HL-60/S4 treated with phorbol 12-myristate 13-acetate at 8.2 ng/mL for 4 days and 3 days (cell line): ENCODE results near the gene KRTAP10-9.
"Not testable (repeated sequence)": the region's sequence is repeated elsewhere in the genome, so short reads cannot be mapped to it uniquely, and the experiment has no call there.

Experiments
- in situ Hi-C: fragments of 300-500 bp; cut with MboI; formaldehyde crosslinking; loops from 2 replicates; pipeline ENCODE4 v1.15.0; 2022; ENCODE audit warnings: low sequenced_read_pairs

KRTAP10-9 gene

GRCh38 chr21:44594406-44594916 lies 32.4 kb upstream of the KRTAP10-9 start:
- in situ Hi-C loops, result no loop called here

DNA sequence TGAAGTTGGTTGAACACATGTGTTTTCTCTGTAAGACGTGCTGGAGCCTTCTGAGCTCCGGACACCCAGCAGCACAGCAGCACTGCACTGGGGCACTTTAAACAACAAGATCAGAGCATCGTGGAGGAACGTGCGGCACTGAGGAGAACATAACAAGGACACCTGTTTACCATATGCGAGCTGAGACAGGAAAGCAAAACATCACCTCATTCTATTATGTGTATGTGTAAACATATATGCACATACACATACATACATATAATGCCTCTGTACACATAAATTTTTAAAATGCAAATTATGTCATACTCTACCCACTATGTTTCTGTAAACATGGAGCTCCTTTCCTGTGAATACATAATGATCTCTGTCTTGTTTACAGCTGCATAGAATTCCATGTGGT lies 31.4 kb upstream of the KRTAP10-9 start:
- in situ Hi-C loops, result no loop called here

DNA sequence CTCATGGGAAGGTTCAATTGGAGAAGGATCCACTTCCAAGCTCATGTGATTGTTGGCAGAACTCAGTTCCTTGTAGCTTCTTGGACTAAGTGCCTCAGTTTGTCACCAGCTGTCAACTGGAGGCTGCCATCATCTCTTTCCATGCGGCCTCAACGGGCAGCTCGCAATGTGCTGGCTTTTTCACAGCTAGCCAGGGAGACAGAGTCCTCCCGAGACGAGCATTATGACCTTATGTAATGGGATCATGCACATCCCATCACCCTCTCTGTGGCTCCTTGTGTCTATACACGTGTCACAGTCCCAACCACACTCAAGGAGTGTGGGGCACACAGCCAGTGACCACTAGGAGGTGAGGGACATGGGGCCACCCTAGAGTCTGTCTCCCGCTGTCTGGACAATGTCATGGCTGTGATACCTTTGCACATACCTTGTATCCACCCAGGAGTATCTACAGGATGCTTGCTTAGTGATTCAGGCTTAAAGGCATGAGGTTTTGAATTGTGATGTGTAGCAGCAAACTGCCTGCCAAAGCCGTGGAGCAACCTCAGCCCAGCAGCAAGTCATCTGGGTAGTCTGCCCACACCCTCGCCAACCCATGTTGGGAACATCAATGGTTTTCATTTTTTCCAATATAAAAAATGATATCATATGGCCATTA lies 30.7 kb upstream of the KRTAP10-9 start:
- in situ Hi-C loops, result no loop called here

DNA sequence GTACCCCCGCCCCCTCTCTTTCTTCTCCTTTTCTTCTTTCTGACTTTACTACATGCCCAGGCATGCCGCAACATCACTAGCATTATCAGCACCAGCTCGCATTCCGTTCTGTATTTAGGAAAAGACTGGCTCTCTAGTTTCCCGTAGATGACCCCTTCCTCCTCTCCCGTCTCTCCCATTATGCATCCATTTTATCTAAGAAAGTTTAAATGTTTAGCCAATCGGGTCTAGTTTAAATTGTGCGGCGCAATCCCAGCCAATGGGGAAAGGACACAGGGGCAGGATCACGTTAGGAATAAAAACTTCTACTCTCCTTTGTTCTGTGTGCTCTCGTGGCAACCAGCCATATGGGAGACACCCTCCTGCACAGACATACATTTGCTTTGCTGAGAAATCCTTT lies 28.8 kb upstream of the KRTAP10-9 start:
- in situ Hi-C loops, result no loop called here

DNA sequence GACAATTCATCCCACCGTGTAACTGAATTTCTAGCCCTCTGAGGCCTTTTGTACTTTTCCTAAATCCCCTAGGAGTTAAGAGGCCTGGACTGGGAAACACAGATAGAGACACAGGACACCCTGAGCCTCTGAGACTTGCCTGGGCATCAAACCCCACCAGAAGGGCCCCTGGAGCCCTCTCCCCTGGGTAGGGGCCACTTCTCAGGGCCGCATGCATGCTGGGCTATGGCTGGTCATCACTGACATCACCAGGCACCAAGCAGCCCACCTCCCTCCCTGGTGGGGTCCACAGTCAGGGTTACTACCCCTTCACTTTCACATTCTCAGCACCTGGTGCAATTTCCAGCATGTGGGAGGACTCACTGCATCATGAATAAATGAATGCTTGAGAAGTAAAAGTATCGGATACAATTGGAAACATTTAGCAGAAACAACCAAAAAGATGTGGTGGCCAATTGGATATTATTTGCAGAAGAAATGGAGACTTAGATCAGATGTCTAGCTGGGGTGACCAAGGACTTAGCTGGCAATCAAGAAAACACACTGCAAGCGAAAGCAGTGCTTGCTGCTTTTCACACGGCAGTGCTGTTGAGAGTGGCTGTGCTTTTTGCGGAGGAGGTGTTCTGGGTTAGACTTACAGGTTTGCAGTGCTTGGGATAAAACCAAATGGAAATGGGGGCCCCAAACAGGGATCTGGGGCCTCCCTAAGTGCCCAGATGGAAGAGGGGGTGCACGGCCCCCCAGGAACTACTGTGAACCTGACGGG lies 27.4 kb upstream of the KRTAP10-9 start:
- in situ Hi-C loops, result no loop called here

DNA sequence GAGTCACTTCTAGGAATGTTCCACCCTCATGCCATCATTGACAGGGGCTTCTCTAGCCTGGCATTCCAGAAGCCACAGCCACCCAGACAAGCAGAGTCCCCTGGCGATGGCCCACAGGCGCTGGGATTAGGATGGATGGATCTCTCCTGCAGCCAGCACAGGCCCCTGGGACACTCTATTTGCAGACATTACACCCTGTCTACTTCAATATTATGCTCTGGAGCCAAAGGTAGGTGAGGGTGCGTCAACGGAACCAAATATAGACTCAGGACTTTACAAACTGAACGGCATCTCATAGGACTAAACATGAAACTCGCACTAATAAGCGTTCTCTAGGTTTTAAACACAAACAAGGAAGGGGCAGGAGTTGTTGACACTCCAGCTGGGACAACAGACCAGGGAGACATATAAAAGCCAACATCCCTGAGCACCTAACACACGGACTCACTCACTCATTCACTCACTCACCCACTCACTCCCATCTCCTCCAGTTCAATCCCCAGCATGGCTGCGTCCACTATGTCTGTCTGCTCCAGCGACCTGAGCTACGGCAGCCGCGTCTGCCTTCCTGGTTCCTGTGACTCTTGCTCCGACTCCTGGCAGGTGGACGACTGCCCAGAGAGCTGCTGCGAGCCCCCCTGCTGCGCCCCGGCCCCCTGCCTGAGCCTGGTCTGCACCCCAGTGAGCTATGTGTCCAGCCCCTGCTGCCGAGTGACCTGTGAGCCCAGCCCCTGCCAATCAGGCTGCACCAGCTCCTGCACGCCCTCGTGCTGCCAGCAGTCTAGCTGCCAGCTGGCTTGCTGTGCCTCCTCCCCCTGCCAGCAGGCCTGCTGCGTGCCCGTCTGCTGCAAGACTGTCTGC lies 26.5 kb upstream of the KRTAP10-9 start, which contains the start of gene KRTAP10-7:
Gene KRTAP10-7 (plus strand): TSS at position 480 of the 861 bp plus-strand sequence. CDS start 25 bp downstream, at position 505.
- in situ Hi-C loops, result not testable (repeated sequence)

- in situ Hi-C loops, result not testable (repeated sequence)
Measured at GRCh38 chr21:44601091-44601490, 25.8 kb upstream of the KRTAP10-9 start.

DNA sequence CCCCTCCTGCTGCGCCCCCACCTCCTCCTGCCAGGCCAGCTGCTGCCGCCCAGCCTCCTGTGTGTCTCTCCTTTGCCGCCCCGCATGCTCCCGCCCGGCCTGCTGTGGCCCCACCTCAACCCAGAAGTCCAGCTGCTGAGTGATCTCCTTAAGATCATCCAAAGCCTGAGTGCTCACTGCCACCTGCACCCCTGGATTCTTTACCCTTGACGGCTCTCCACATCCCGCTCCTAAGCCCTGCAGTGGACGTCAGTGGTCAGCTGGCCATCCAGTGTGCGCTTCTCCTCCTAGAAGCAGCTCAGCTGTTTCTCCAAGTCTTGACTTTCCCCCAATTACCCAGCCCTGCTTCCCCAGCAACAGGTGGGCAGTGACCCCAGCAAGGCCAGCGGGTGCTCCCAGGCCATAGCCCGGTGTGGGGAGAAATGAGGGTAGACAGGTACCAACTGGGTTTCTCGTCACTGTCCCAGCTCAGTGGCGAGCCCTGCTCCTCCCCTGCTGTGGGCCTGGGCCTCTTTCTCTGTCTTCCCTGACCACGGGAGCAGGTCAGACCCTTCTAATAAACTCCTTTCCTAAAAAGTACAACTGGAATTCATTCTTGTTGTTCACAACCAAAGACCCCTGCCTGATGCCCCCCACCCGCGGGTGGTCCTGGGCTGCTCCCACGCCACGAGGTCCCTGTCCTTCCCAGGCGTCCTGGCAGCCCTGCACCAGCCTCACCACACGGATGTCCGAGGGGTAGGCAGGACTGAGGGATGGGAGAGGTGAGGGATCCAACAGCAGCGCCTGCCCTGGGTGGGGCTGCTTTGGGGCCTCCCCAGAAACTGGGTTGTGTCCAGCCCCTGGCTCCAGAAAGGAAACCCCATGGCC lies 25.1 kb upstream of the KRTAP10-9 start:
- in situ Hi-C loops, result no loop called here

GRCh38 chr21:44602463-44602850 lies 24.4 kb upstream of the KRTAP10-9 start:
- in situ Hi-C loops, result no loop called here

DNA sequence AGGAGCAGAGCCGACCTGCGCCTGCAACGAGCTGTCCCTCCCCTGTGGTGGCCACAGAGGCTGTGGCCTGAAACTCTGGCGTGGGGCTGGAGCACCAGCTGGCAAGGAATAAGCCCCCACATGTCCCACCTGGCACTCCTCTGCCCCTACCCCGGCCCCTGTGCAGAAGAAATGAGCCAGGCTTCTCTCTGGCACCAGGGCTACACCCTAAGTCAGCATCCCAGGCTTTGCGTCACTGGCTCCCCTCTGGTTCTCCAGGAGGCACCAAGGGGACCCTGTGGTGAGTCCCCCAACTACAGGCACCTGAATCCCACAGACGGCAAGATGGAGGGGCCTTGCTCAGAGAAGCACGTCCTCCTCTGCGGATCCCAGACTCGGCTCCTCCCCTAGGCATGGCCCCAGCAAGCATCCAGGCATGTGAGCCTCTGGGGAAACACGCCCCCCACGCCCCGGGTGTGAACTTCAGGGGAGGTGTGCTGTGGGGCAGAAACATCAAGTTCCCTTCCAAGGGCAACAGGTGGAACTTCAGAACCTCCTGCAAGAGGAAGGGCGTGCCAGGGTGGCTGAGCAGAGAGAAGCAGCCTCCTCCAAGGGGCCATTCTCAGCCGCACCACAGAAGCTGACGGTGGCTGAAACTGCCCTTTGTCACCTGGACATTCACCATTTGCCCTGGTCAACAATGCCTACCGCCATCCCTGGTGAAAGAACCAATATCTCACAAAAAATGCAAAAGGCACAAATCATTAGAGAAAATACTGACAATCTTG lies 23.6 kb upstream of the KRTAP10-9 start:
- in situ Hi-C loops, result no loop called here

- in situ Hi-C loops, result no loop called here
Measured at GRCh38 chr21:44603911-44604310, 23.0 kb upstream of the KRTAP10-9 start.

GRCh38 chr21:44606495-44606894 lies 20.4 kb upstream of the KRTAP10-9 start:
- in situ Hi-C loops, result no loop called here

DNA sequence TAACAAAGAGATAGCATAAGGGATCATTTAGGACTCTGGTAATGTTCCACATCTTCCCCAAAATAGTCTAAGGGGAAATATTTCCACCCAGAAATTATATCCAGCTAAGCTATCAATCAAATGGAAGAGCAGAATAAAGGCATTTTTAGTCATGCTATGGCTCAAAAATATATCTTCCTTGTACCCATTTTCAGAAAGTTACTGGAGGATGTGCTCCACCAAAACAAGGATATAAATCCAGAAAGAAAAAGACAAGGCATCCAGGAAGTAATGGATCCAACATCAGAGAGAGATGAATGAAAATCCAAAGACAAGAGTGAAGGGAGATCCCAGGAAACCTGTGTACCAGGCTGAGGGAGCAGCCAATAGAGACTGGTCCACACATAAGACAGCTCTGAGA lies 17.7 kb upstream of the KRTAP10-9 start:
- in situ Hi-C loops, result no loop called here

DNA sequence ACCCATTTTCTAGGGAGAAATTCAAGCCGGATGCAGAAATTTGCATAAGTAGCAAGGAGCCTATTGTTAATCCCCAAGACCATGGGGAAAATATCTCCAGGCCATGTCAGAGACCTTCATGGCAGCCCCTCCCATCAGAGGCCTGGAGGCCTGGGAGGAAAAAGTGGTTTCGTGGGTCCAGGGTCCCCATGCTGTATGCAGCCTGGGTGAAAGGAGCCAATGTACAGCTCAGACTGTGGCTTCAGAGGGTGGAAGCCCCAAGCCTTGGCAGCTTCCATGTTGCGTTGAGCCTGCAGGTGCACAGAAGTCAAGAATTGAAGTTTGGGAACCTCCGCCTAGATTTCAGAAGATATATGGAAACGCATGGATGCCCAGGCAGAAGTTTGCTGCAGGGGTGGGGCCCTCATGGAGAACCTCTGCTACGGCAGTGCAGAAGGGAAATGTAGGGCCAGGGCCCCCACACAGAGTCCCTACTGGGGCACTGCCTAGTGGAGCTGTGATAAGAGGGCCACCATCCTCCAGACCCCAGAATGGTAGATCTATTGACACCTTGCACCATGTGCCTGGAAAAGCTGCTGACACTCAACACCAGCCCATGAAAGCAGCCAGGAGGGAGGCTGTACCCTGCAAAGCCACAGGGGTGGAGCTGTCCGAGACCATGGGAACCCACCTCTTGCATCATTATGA lies 16.6 kb upstream of the KRTAP10-9 start:
- in situ Hi-C loops, result not testable (repeated sequence)

DNA sequence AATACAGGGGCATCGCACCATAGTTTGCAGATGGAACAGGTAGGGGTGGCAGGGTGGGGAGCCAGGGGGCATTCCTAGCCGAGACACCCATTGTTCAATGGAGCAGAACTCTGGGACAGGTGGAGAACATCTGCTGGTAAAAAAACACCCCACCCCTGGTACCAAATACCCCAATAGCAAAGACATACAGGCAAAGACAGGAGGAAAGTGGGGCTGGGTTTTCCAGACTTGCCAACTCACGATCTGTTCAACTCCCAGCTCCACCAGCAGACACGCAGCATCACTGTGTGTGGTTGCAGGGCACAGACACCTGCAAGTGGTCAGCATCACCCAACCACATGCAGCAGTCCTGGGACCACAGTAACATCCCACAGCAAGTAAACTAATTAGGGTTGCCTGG lies 15.3 kb upstream of the KRTAP10-9 start:
- in situ Hi-C loops, result no loop called here

GRCh38 chr21:44612029-44612486 lies 14.8 kb upstream of the KRTAP10-9 start, which contains the start of gene KRTAP10-8:
Gene KRTAP10-8 (plus strand): TSS chr21:44612079. CDS start chr21:44612101, 22 bp downstream.
- in situ Hi-C loops, result no loop called here

DNA sequence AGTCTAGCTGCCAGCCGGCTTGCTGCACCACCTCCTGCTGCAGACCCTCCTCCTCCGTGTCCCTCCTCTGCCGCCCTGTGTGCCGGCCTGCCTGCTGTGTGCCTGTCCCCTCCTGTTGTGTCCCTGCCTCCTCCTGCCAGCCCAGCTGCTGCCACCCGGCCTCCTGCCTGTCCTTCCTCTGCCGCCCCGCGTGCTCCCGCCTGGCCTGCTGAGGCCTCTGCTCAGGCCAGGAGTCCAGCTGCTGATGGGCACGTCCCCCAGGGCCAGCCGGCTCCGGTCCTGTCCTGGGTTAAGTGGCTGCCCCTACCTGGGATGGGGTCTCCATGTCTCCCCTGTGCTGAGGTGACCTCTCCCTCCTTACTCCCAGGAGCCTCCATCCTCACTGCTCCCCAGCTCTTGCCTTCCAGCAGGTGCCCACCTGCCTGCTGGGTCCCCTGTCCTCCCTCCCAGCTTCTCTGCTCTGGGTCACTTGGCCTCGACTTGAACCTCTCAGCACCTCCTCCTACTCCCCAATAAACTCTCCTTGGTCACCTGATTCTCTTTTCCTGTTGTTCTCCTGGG lies 14.1 kb upstream of the KRTAP10-9 start:
- in situ Hi-C loops, result no loop called here

- in situ Hi-C loops, result no loop called here
Measured at GRCh38 chr21:44613386-44614155, 13.3 kb upstream of the KRTAP10-9 start.
